GM23338 (cell line): Measurements from ENCODE around the gene SFSWAP. TPM values are rescaled to one million over a fixed set of nuclear protein-coding genes. Genes with fewer than 3 reads are reported as not detected.

Experiments used
- ATAC-seq: fragments of 200-7000 bp; cut with Tn5 transposase; 3 replicates; pipeline ENCODE4 v1.9.1; 2020
- DNase-seq: peaks from one replicate; pipeline ENCODE4 v3.0.0-alpha.2; 2015; ENCODE audit warnings: low spot score
- H2AFZ ChIP-seq: fragments of 200-600 bp; sonication (generic); 2 replicates; pipeline ENCODE4 v1.8.0; 2016; ENCODE audit warnings: antibody characterized with exemption, mild to moderate bottlenecking, moderate library complexity
- H3F3A ChIP-seq: fragments of 200-600 bp; sonication (generic); replicated peaks from 2 replicates; pipeline ENCODE4 v1.8.0; 2017; ENCODE audit warnings: antibody characterized with exemption, mixed run types, low read depth
- H3K27ac ChIP-seq: fragments of 200-600 bp; sonication (generic); 2 replicates; pipeline ENCODE4 v1.6.1; 2016; ENCODE audit warnings: low read depth
- H3K27me3 ChIP-seq: fragments of 200-600 bp; sonication (generic); 2 replicates; pipeline ENCODE4 v1.8.0; 2016; ENCODE audit warnings: mild to moderate bottlenecking, mixed run types, moderate library complexity; ENCODE audit not compliant: insufficient read depth
- H3K36me3 ChIP-seq: fragments of 200-600 bp; sonication (generic); 2 replicates; pipeline ENCODE4 v1.8.0; 2016; ENCODE audit warnings: mild to moderate bottlenecking; ENCODE audit not compliant: insufficient read depth
- H3K4me1 ChIP-seq: fragments of 200-600 bp; sonication (generic); 2 replicates; pipeline ENCODE4 v1.8.0; 2016; ENCODE audit warnings: mild to moderate bottlenecking, moderate library complexity; ENCODE audit not compliant: insufficient read depth
- H3K4me2 ChIP-seq: fragments of 200-600 bp; sonication (generic); 2 replicates; pipeline ENCODE4 v1.7.1; 2017; ENCODE audit warnings: mixed run types
- H3K4me3 ChIP-seq: fragments of 200-600 bp; sonication (generic); 2 replicates; pipeline ENCODE4 v1.6.1; 2016; ENCODE audit warnings: mixed run types
- H3K79me2 ChIP-seq: fragments of 200-600 bp; sonication (generic); replicated peaks from 2 replicates; pipeline ENCODE4 v1.8.0; 2017; ENCODE audit warnings: mild to moderate bottlenecking; ENCODE audit not compliant: insufficient read depth
- H3K9me2 ChIP-seq: fragments of 200-600 bp; sonication (generic); 2 replicates; pipeline ENCODE4 v1.8.0; 2017; ENCODE audit not compliant: insufficient read depth
- H4K20me1 ChIP-seq: fragments of 200-600 bp; sonication (generic); replicated peaks from 2 replicates; pipeline ENCODE4 v1.8.0; 2017; ENCODE audit warnings: mild to moderate bottlenecking; ENCODE audit not compliant: insufficient read depth
- H3K27ac Mint-ChIP-seq: 2 replicates; pipeline ENCODE4 v1.8.0; 2020; ENCODE audit warnings: inconsistent platforms, mild to moderate bottlenecking, moderate library complexity, mixed read lengths
- H3K27me3 Mint-ChIP-seq: 3 replicates; pipeline ENCODE4 v1.8.0; 2022; ENCODE audit warnings: low read depth, mild to moderate bottlenecking, moderate library complexity, mixed read lengths, inconsistent platforms; ENCODE audit not compliant: insufficient read depth, poor library complexity
- H3K36me3 Mint-ChIP-seq: 3 replicates; pipeline ENCODE4 v1.8.0; 2021; ENCODE audit warnings: low read depth, mild to moderate bottlenecking, inconsistent platforms, moderate library complexity, mixed read lengths
- H3K4me1 Mint-ChIP-seq: 3 replicates; pipeline ENCODE4 v1.8.0; 2020; ENCODE audit warnings: mild to moderate bottlenecking, inconsistent platforms, mixed read lengths
- H3K4me3 Mint-ChIP-seq: 3 replicates; pipeline ENCODE4 v1.8.0; 2021; ENCODE audit warnings: moderate library complexity, mild to moderate bottlenecking, inconsistent platforms, mixed read lengths
- H3K9me3 Mint-ChIP-seq: 3 replicates; pipeline ENCODE4 v1.8.0; 2020; ENCODE audit warnings: moderate library complexity, mild to moderate bottlenecking, inconsistent platforms, mixed read lengths
- EZH2 ChIP-seq: fragments of 200-600 bp; sonication (generic); IDR thresholded peaks from one replicate; pipeline ENCODE4 v1.8.0; 2017; ENCODE audit warnings: antibody characterized with exemption, mild to moderate bottlenecking, low read depth; ENCODE audit not compliant: unreplicated experiment
- EZH2phosphoT487 ChIP-seq: fragments of 200-600 bp; sonication (generic); IDR thresholded peaks from one replicate; pipeline ENCODE4 v1.8.1; 2018; ENCODE audit warnings: antibody characterized with exemption; ENCODE audit not compliant: unreplicated experiment
- JUNB ChIP-seq: IDR thresholded peaks from one replicate; pipeline ENCODE4 v1.6.1; 2016; ENCODE audit warnings: antibody characterized with exemption; ENCODE audit not compliant: unreplicated experiment
- NANOG ChIP-seq: IDR thresholded peaks from 2 replicates; pipeline ENCODE4 v1.6.1; 2016; ENCODE audit warnings: antibody characterized with exemption, borderline replicate concordance
- STAT1 ChIP-seq: IDR thresholded peaks from one replicate; pipeline ENCODE4 v1.6.1; 2016; ENCODE audit warnings: antibody characterized with exemption; ENCODE audit not compliant: unreplicated experiment
- ZNF114 ChIP-seq: fragments of 250-450 bp; sonication (Bioruptor Pico); IDR thresholded peaks from 2 replicates; pipeline ENCODE4 v1.5.0; 2020; ENCODE audit warnings: mild to moderate bottlenecking, moderate library complexity
- polyA plus RNA-seq: library from polyadenylated mRNA; unstranded; fragments of >200 nt; fragmentation: Nextera tagmentation; extraction: Ambion mirVana; gene quantifications from 2 replicates; pipeline ENCODE4 v1.2.1, GENCODE V29; 2016
- total RNA-seq: library from RNA; depleted of rRNA; stranded (reverse); fragments of >200 nt; shearing (Covaris generic); gene quantifications from 2 replicates; pipeline ENCODE4 v1.2.3, GENCODE V29; 2014
- TF ChIP-seq, protein P1 (sequence below): IDR thresholded peaks from one replicate; pipeline ENCODE4 v1.6.1; 2018; ENCODE audit warnings: antibody characterized with exemption; ENCODE audit not compliant: unreplicated experiment
- TF ChIP-seq, protein P2 (sequence below), 2 experiments: fragments of 200-600 bp in 1 of 2; sonication (generic) in 1 of 2; conservative IDR thresholded peaks; 2 replicates each; pipeline versions ENCODE4 v1.5.1 to v1.6.1; 2016 to 2017; ENCODE audit warnings: antibody characterized with exemption in 2 of 2, low read depth in 2 of 2, mild to moderate bottlenecking in 2 of 2, moderate library complexity in 1 of 2
- TF ChIP-seq, protein P3 (sequence below): IDR thresholded peaks from 2 replicates; pipeline ENCODE4 v1.6.1; 2016; ENCODE audit warnings: antibody characterized with exemption
- TF ChIP-seq, protein P4 (sequence below): fragments of 250-450 bp; sonication (Bioruptor Pico); IDR thresholded peaks from 2 replicates; pipeline ENCODE4 v1.5.0; 2020; ENCODE audit warnings: mild to moderate bottlenecking, moderate library complexity

The SFSWAP gene
- total and polyA plus RNA-seq, 2 experiments from 2014 or later: 41.0 to 49.8 TPM

DNA sequence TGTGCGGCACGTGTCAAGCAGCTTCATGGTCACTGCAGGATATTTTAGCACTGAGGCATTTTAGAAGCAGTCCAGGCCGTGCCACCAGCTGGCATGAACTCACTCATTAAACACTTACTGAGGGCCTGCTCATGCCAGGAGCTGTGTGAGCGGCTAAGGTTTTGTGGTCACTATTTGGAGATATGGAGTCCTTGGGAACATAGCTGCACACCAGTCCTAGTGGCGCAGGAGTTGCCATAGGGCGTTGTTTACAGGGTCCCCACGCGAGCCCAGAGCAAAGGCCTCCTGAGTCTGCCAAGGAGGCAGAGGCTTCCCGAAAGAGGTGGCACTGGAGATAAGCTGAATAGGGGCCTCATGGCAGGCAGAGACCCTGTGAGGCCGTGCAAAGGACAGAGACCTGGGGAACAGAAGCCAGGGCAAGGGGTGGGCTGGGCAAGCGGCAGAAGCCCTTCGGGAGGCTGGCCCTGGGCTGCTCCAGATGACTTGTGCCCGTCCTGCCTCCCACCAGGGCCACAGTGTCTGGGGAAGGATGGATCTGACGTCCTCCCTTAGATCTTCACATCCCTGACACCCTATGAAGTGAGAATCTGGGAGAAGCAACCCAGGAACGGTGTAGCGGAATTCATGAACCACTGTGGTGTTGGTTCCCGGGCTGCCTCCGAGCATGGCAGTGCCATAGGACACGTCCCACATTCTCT lies 38.9 kb downstream of the SFSWAP start (continued):
- TF ChIP-seq STAT1 (no peak), JUNB (no peak), EZH2phosphoT487 (no peak)
- TF ChIP-seq, protein P1, sequence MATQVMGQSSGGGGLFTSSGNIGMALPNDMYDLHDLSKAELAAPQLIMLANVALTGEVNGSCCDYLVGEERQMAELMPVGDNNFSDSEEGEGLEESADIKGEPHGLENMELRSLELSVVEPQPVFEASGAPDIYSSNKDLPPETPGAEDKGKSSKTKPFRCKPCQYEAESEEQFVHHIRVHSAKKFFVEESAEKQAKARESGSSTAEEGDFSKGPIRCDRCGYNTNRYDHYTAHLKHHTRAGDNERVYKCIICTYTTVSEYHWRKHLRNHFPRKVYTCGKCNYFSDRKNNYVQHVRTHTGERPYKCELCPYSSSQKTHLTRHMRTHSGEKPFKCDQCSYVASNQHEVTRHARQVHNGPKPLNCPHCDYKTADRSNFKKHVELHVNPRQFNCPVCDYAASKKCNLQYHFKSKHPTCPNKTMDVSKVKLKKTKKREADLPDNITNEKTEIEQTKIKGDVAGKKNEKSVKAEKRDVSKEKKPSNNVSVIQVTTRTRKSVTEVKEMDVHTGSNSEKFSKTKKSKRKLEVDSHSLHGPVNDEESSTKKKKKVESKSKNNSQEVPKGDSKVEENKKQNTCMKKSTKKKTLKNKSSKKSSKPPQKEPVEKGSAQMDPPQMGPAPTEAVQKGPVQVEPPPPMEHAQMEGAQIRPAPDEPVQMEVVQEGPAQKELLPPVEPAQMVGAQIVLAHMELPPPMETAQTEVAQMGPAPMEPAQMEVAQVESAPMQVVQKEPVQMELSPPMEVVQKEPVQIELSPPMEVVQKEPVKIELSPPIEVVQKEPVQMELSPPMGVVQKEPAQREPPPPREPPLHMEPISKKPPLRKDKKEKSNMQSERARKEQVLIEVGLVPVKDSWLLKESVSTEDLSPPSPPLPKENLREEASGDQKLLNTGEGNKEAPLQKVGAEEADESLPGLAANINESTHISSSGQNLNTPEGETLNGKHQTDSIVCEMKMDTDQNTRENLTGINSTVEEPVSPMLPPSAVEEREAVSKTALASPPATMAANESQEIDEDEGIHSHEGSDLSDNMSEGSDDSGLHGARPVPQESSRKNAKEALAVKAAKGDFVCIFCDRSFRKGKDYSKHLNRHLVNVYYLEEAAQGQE: no peak
- TF ChIP-seq, protein P2, sequence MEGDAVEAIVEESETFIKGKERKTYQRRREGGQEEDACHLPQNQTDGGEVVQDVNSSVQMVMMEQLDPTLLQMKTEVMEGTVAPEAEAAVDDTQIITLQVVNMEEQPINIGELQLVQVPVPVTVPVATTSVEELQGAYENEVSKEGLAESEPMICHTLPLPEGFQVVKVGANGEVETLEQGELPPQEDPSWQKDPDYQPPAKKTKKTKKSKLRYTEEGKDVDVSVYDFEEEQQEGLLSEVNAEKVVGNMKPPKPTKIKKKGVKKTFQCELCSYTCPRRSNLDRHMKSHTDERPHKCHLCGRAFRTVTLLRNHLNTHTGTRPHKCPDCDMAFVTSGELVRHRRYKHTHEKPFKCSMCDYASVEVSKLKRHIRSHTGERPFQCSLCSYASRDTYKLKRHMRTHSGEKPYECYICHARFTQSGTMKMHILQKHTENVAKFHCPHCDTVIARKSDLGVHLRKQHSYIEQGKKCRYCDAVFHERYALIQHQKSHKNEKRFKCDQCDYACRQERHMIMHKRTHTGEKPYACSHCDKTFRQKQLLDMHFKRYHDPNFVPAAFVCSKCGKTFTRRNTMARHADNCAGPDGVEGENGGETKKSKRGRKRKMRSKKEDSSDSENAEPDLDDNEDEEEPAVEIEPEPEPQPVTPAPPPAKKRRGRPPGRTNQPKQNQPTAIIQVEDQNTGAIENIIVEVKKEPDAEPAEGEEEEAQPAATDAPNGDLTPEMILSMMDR (conservative IDR thresholded peaks at IDR 0.05; ENCODE audit: low read depth in 2 of 2): no peak
- TF ChIP-seq, protein P3, sequence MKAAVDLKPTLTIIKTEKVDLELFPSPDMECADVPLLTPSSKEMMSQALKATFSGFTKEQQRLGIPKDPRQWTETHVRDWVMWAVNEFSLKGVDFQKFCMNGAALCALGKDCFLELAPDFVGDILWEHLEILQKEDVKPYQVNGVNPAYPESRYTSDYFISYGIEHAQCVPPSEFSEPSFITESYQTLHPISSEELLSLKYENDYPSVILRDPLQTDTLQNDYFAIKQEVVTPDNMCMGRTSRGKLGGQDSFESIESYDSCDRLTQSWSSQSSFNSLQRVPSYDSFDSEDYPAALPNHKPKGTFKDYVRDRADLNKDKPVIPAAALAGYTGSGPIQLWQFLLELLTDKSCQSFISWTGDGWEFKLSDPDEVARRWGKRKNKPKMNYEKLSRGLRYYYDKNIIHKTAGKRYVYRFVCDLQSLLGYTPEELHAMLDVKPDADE: no peak

DNA sequence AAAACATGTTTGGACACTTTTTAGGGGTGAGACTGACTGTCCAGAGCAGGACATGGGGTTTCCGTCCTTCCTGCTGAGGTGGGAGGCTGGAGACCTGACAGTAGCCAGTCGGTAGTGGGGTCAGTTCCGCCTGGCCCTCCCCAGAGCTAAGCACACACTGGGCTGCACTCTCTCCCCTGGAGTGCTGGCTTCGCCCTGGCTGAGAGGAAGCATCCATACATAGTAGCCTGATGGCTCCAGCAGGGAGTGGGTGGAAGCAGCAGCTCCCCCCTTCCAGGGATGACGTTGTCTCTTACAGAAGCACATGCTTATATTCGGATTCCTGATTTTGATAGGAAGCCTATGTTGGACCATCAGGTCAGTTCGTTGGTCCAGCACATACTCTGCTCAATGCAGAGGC lies 40.4 kb downstream of the SFSWAP start:
- no peak for DNase-seq
- Histone ChIP-seq H3K9me2 (no peaks in the 10 kb centered on the region), H3K27ac (peak overlapping the region; percentile 39; the same call in 1 of the 2 replicates), H3F3A (peaks cover 11% of the 10 kb centered on the region; the same call in 1 of the 2 replicates), H2AFZ (no peak overlapping the region), H3K36me3 (peaks cover 42% of the 10 kb centered on the region), H3K4me3 (no peak overlapping the region), H4K20me1 (no peaks in the 10 kb centered on the region; the same call in 1 of the 2 replicates), H3K4me2 (no peak overlapping the region), H3K79me2 (peaks cover 11% of the 10 kb centered on the region; the same call in 1 of the 2 replicates), H3K4me1 (peaks cover 9% of the 10 kb centered on the region), H3K27me3 (no peaks in the 10 kb centered on the region)
- Mint-ChIP-seq H3K27ac (peak overlapping the region; percentile 80), H3K36me3 (peaks cover 71% of the 10 kb centered on the region), H3K4me3 (no peak overlapping the region; the same call in 2 of the 3 replicates), H3K9me3 (no peaks in the 10 kb centered on the region), H3K4me1 (peaks cover 43% of the 10 kb centered on the region), H3K27me3 (peaks cover 16% of the 10 kb centered on the region)
- ATAC-seq: peak; percentile 41
- no peak for TF ChIP-seq NANOG
- no peak for TF ChIP-seq STAT1
- TF ChIP-seq, protein P3: no peak
- no peak for TF ChIP-seq EZH2phosphoT487
- TF ChIP-seq ZNF114: no peak
- TF ChIP-seq, protein P4, sequence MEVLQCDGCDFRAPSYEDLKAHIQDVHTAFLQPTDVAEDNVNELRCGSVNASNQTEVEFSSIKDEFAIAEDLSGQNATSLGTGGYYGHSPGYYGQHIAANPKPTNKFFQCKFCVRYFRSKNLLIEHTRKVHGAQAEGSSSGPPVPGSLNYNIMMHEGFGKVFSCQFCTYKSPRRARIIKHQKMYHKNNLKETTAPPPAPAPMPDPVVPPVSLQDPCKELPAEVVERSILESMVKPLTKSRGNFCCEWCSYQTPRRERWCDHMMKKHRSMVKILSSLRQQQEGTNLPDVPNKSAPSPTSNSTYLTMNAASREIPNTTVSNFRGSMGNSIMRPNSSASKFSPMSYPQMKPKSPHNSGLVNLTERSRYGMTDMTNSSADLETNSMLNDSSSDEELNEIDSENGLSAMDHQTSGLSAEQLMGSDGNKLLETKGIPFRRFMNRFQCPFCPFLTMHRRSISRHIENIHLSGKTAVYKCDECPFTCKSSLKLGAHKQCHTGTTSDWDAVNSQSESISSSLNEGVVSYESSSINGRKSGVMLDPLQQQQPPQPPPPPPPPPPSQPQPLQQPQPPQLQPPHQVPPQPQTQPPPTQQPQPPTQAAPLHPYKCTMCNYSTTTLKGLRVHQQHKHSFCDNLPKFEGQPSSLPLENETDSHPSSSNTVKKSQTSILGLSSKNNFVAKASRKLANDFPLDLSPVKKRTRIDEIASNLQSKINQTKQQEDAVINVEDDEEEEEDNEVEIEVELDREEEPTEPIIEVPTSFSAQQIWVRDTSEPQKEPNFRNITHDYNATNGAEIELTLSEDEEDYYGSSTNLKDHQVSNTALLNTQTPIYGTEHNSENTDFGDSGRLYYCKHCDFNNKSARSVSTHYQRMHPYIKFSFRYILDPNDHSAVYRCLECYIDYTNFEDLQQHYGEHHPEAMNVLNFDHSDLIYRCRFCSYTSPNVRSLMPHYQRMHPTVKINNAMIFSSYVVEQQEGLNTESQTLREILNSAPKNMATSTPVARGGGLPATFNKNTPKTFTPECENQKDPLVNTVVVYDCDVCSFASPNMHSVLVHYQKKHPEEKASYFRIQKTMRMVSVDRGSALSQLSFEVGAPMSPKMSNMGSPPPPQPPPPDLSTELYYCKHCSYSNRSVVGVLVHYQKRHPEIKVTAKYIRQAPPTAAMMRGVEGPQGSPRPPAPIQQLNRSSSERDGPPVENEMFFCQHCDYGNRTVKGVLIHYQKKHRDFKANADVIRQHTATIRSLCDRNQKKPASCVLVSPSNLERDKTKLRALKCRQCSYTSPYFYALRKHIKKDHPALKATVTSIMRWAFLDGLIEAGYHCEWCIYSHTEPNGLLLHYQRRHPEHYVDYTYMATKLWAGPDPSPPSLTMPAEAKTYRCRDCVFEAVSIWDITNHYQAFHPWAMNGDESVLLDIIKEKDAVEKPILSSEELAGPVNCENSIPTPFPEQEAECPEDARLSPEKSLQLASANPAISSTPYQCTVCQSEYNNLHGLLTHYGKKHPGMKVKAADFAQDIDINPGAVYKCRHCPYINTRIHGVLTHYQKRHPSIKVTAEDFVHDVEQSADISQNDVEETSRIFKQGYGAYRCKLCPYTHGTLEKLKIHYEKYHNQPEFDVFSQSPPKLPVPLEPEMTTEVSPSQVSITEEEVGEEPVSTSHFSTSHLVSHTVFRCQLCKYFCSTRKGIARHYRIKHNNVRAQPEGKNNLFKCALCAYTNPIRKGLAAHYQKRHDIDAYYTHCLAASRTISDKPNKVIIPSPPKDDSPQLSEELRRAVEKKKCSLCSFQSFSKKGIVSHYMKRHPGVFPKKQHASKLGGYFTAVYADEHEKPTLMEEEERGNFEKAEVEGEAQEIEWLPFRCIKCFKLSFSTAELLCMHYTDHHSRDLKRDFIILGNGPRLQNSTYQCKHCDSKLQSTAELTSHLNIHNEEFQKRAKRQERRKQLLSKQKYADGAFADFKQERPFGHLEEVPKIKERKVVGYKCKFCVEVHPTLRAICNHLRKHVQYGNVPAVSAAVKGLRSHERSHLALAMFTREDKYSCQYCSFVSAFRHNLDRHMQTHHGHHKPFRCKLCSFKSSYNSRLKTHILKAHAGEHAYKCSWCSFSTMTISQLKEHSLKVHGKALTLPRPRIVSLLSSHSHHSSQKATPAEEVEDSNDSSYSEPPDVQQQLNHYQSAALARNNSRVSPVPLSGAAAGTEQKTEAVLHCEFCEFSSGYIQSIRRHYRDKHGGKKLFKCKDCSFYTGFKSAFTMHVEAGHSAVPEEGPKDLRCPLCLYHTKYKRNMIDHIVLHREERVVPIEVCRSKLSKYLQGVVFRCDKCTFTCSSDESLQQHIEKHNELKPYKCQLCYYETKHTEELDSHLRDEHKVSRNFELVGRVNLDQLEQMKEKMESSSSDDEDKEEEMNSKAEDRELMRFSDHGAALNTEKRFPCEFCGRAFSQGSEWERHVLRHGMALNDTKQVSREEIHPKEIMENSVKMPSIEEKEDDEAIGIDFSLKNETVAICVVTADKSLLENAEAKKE (CRISPR knock-in tag): no peak
- TF ChIP-seq EZH2: no peak
